Nephron (organoid): Measurements from ENCODE around the gene NUFIP2.
"Not testable (repeated sequence)": the region's sequence is repeated elsewhere in the genome, so short reads cannot be mapped to it uniquely, and the experiment has no call there.

Experiments
- H3K27ac Mint-ChIP-seq, 3 experiments: 2 replicates each; pipeline ENCODE4 v1.8.0; 2020; ENCODE audit warnings: mixed read lengths in 3 of 3, mild to moderate bottlenecking in 2 of 3, moderate library complexity in 1 of 3
- H3K27me3 Mint-ChIP-seq: 2 replicates; pipeline ENCODE4 v1.8.0; 2021; ENCODE audit warnings: low read depth, mild to moderate bottlenecking, moderate library complexity, mixed read lengths
- H3K36me3 Mint-ChIP-seq: 2 replicates; pipeline ENCODE4 v1.8.0; 2020; ENCODE audit warnings: low read depth, mixed read lengths
- H3K4me1 Mint-ChIP-seq: 2 replicates; pipeline ENCODE4 v1.8.0; 2020; ENCODE audit warnings: mixed read lengths
- H3K4me3 Mint-ChIP-seq, 3 experiments: 2 replicates each; pipeline ENCODE4 v1.8.0; 2020; ENCODE audit warnings: mild to moderate bottlenecking in 3 of 3, mixed read lengths in 3 of 3, moderate library complexity in 2 of 3
- H3K9me3 Mint-ChIP-seq: 2 replicates; pipeline ENCODE4 v1.8.0; 2020; ENCODE audit warnings: mixed read lengths
- CTCF ChIP-seq, 3 experiments: fragments of 200-600 bp; sonication (generic); IDR thresholded peaks; one replicate each; pipeline ENCODE4 v1.5.0; 2021; ENCODE audit warnings: antibody characterized with exemption in 3 of 3; ENCODE audit not compliant: unreplicated experiment in 3 of 3

The NUFIP2 gene

GRCh38 chr17:29293890-29294579 lies at the start of gene NUFIP2:
NUFIP2 (minus strand) TSS chr17:29294148; CDS start chr17:29294059, 89 bp downstream.
- H3K27me3 Mint-ChIP-seq, result no peaks in the 10 kb centered on the region
- peak within 1 kb of the TSS; percentile 98 to 100 (median 100) for H3K27ac Mint-ChIP-seq
- peak within 1 kb of the TSS; percentile 100 for H3K4me3 Mint-ChIP-seq
- no peak for TF ChIP-seq CTCF (IDR thresholded peaks at IDR 0.05; ENCODE audit: unreplicated experiment in 3 of 3)
- H3K9me3 Mint-ChIP-seq, result no peaks in the 10 kb centered on the region
- peaks cover 15% of the 10 kb centered on the region for H3K36me3 Mint-ChIP-seq
- peaks cover 36% of the 10 kb centered on the region for H3K4me1 Mint-ChIP-seq

- no peaks in the 10 kb centered on the region for H3K9me3 Mint-ChIP-seq
- H3K27me3 Mint-ChIP-seq, result peaks cover 8% of the 10 kb centered on the region
- no peak overlapping the region for H3K27ac Mint-ChIP-seq
- H3K36me3 Mint-ChIP-seq, result no peaks in the 10 kb centered on the region
- H3K4me3 Mint-ChIP-seq, result no peak overlapping the region
- TF ChIP-seq CTCF (IDR thresholded peaks at IDR 0.05; ENCODE audit: unreplicated experiment in 3 of 3), result no peak
- H3K4me1 Mint-ChIP-seq, result no peaks in the 10 kb centered on the region
Observed at GRCh38 chr17:29342158-29342765, 48.3 kb upstream of the NUFIP2 start.

- TF ChIP-seq CTCF (IDR thresholded peaks at IDR 0.05; ENCODE audit: unreplicated experiment in 3 of 3), result no peak
- Mint-ChIP-seq H3K36me3 (no peaks in the 10 kb centered on the region), H3K27me3 (peaks cover 8% of the 10 kb centered on the region), H3K9me3 (no peaks in the 10 kb centered on the region), H3K4me1 (no peaks in the 10 kb centered on the region), H3K27ac (no peak overlapping the region), H3K4me3 (no peak overlapping the region)
Observed at GRCh38 chr17:29341726-29342125, 47.8 kb upstream of the NUFIP2 start.

- not testable (repeated sequence) for H3K9me3 Mint-ChIP-seq, H3K27me3 Mint-ChIP-seq, H3K4me3 Mint-ChIP-seq, H3K36me3 Mint-ChIP-seq, H3K27ac Mint-ChIP-seq, H3K4me1 Mint-ChIP-seq
Observed at GRCh38 chr17:29339016-29339415, 45.1 kb upstream of the NUFIP2 start.

- no peaks in the 10 kb centered on the region for H3K27me3 Mint-ChIP-seq
- H3K4me3 Mint-ChIP-seq, result no peak overlapping the region
- no peak overlapping the region for H3K27ac Mint-ChIP-seq
- H3K9me3 Mint-ChIP-seq, result no peaks in the 10 kb centered on the region
- H3K4me1 Mint-ChIP-seq, result no peaks in the 10 kb centered on the region
- no peak for TF ChIP-seq CTCF (IDR thresholded peaks at IDR 0.05; ENCODE audit: unreplicated experiment in 3 of 3)
- no peaks in the 10 kb centered on the region for H3K36me3 Mint-ChIP-seq
Observed at GRCh38 chr17:29331708-29332085, 37.7 kb upstream of the NUFIP2 start.

- H3K9me3 Mint-ChIP-seq, result no peaks in the 10 kb centered on the region
- no peak overlapping the region for H3K4me3 Mint-ChIP-seq
- no peaks in the 10 kb centered on the region for H3K36me3 Mint-ChIP-seq
- no peaks in the 10 kb centered on the region for H3K4me1 Mint-ChIP-seq
- H3K27me3 Mint-ChIP-seq, result no peaks in the 10 kb centered on the region
- TF ChIP-seq CTCF (IDR thresholded peaks at IDR 0.05; ENCODE audit: unreplicated experiment in 3 of 3), result no peak
- no peak overlapping the region for H3K27ac Mint-ChIP-seq
Observed at GRCh38 chr17:29331075-29331707, 37.2 kb upstream of the NUFIP2 start.
